ENCODE results near the gene GPR45. TPM values are rescaled to one million over a fixed set of nuclear protein-coding genes. Genes with fewer than 3 reads are reported as not detected.

Gene GPR45
- polyA plus RNA-seq, 2 of the 4 experiments (the other 2 are of a cell fraction): not detected

- Histone ChIP-seq H3K4me1 (no peaks in the 10 kb centered on the region), H3K27ac (no peak overlapping the region), H3K9me3 (no peaks in the 10 kb centered on the region), H3K4me2 (no peak overlapping the region), H3K4me3 (no peak overlapping the region)
- DNase-seq (ENCODE audit: low read depth in 1 of 2, low spot score in 1 of 2) (no peak), FAIRE-seq (no peak), ATAC-seq (no peak)
- WGBS (ENCODE audit: missing lambda C conversion rate): 83% methylated on average over 2 of the region's 4 CpGs
- ChIA-PET POLR2A (no interaction called here), CTCF (interaction anchor here (0.7 to 1.1 kb wide), 2 partner anchors 17 to 82 kb away, joined by 3 to 4 read pairs; no protein-coding TSS in a partner anchor)
- no peak for TF ChIP-seq JUN (IDR thresholded peaks at IDR 0.05)
Measured at GRCh38 chr2:105196651-105197050, 44.9 kb upstream of the GPR45 start.

GRCh38 chr2:105215586-105216192 is 25.9 kb upstream of the GPR45 start:
- FAIRE-seq (no peak), ATAC-seq (no peak), DNase-seq (ENCODE audit: low read depth in 1 of 2, low spot score in 1 of 2) (no peak)
- Histone ChIP-seq H3K4me3 (no peak overlapping the region), H3K9me3 (no peaks in the 10 kb centered on the region), H3K4me2 (no peak overlapping the region), H3K27ac (no peak overlapping the region), H3K4me1 (no peaks in the 10 kb centered on the region)
- 29% methylated on average over 5 of the region's 5 CpGs for WGBS (ENCODE audit: missing lambda C conversion rate)
- TF ChIP-seq CHD2 (IDR thresholded peaks at IDR 0.05; ENCODE audit: low read length, partially characterized antibody) (no peak), RNF2 (IDR thresholded peaks at IDR 0.05; ENCODE audit: borderline replicate concordance, low read depth) (no peak), TP53 (CRISPR knock-in tag; IDR thresholded peaks at IDR 0.05) (no peak), NR3C1 (IDR thresholded peaks at IDR 0.05) (no peak), ESRRA (IDR thresholded peaks at IDR 0.05; ENCODE audit: borderline replicate concordance, low read length) (no peak), FOSL2 (IDR thresholded peaks at IDR 0.05) (no peak), FOSL2 (CRISPR knock-in tag; IDR thresholded peaks at IDR 0.05) (no peak), HDAC2 (IDR thresholded peaks at IDR 0.05) (no peak), POLR2AphosphoS2 (conservative IDR thresholded peaks at IDR 0.05; ENCODE audit: low read length) (no peak), RAD21 (conservative IDR thresholded peaks at IDR 0.05 in 1 of 2, IDR thresholded peaks at IDR 0.05 in 1 of 2) (no peak), CTCF (IDR thresholded peaks at IDR 0.05) (no peak), MAZ (IDR thresholded peaks at IDR 0.05; ENCODE audit: borderline replicate concordance, low read depth, low read length) (no peak), CBX8 (IDR thresholded peaks at IDR 0.05) (no peak), FOSB (CRISPR knock-in tag; IDR thresholded peaks at IDR 0.05) (no peak), NPAS2 (CRISPR knock-in tag; IDR thresholded peaks at IDR 0.05; ENCODE audit: borderline replicate concordance) (no peak), BHLHE40 (IDR thresholded peaks at IDR 0.05; ENCODE audit: low read depth, low read length) (no peak)
- ChIA-PET CTCF (interaction anchor here (1.9 kb wide), 1 partner anchor 101 kb away, joined by 6 read pairs; no protein-coding TSS in a partner anchor), POLR2A (no interaction called here)

- ATAC-seq: no peak
- H3K27ac ChIP-seq: no peak overlapping the region
Measured at GRCh38 chr2:105220604-105221003, 20.9 kb upstream of the GPR45 start.

More at GRCh38 chr2:105220604-105221003, 20.9 kb upstream of the GPR45 start:
- ChIA-PET POLR2A (no interaction called here), CTCF (no interaction called here)
- TF ChIP-seq HOXB13 (CRISPR knock-in tag; IDR thresholded peaks at IDR 0.05; ENCODE audit: low read depth) (no peak), NPAS2 (CRISPR knock-in tag; IDR thresholded peaks at IDR 0.05; ENCODE audit: borderline replicate concordance) (no peak), CTCF (IDR thresholded peaks at IDR 0.05) (no peak), HES2 (IDR thresholded peaks at IDR 0.05) (no peak), FOSL2 (IDR thresholded peaks at IDR 0.05) (no peak), FOSL2 (CRISPR knock-in tag; IDR thresholded peaks at IDR 0.05) (no peak), EP300 (IDR thresholded peaks at IDR 0.05) (no peak), CHD2 (IDR thresholded peaks at IDR 0.05; ENCODE audit: low read length, partially characterized antibody) (no peak)
- Histone ChIP-seq H3K4me2 (no peak overlapping the region), H3K4me1 (no peaks in the 10 kb centered on the region), H3K4me3 (no peak overlapping the region), H3K9me3 (no peaks in the 10 kb centered on the region)
- no peak for DNase-seq (ENCODE audit: low read depth in 1 of 2, low spot score in 1 of 2)
- FAIRE-seq: no peak
- WGBS (ENCODE audit: missing lambda C conversion rate): 52% methylated on average over 3 of the region's 3 CpGs

All from A549 (cell line).